PC-3 (cell line): ENCODE measurements around the gene SHMT1. TPM values are rescaled to one million over a fixed set of nuclear protein-coding genes. Genes with fewer than 3 reads are reported as not detected.

Experiments
- ATAC-seq: fragments of 200-7000 bp; cut with Tn5 transposase; 2 replicates; pipeline ENCODE4 v1.9.1; 2020; ENCODE audit warnings: mild to moderate bottlenecking, moderate library complexity
- BruUV-seq: library from RNA; stranded (reverse); fragments of 400-500 nt; replicated peaks from 2 replicates; lab custom pipeline; 2021; lab: Mats Ljungman, UMichigan
- CTCF ChIA-PET: fragments of 300-600 bp; sonication (Branson Sonifier 250); formaldehyde crosslinking; loops from one replicate; lab custom pipeline; 2022; ENCODE audit warnings: antibody characterized with exemption; lab: Charles Lee
- POLR2A ChIA-PET: fragments of 300-600 bp; sonication (Branson Sonifier 250); formaldehyde crosslinking; loops from one replicate; lab custom pipeline; 2022; ENCODE audit warnings: antibody characterized with exemption; ENCODE audit not compliant: unreplicated experiment; lab: Charles Lee
- DNase-seq: peaks from one replicate; pipeline ENCODE4 v3.0.0-alpha.2; 2015
- H2AFZ ChIP-seq: fragments of 300-600 bp; sonication (generic); 2 replicates; pipeline ENCODE4 v1.6.0; 2016; ENCODE audit warnings: antibody characterized with exemption, low read length
- H3F3A ChIP-seq: fragments of 300-600 bp; sonication (generic); one replicate; pipeline ENCODE4 v1.6.0; 2017; ENCODE audit warnings: antibody characterized with exemption, low read length, control low read depth, mild to moderate bottlenecking; ENCODE audit not compliant: unreplicated experiment
- H3K27ac ChIP-seq: fragments of 300-600 bp; sonication (generic); 2 replicates; pipeline ENCODE4 v1.5.1; 2016; ENCODE audit warnings: mild to moderate bottlenecking, low read length
- H3K27me3 ChIP-seq: fragments of 300-600 bp; sonication (generic); 2 replicates; pipeline ENCODE4 v1.6.1; 2016; ENCODE audit warnings: low read length, mixed read lengths
- H3K36me3 ChIP-seq: fragments of 300-600 bp; sonication (generic); 2 replicates; pipeline ENCODE4 v1.6.1; 2016; ENCODE audit warnings: low read depth, mixed run types, low read length, mixed read lengths
- H3K4me1 ChIP-seq: fragments of 300-600 bp; sonication (generic); 2 replicates; pipeline ENCODE4 v1.5.1; 2016; ENCODE audit warnings: low read length; ENCODE audit not compliant: insufficient read depth
- H3K4me2 ChIP-seq: fragments of 300-600 bp; sonication (generic); 2 replicates; pipeline ENCODE4 v1.6.0; 2016; ENCODE audit warnings: low read length
- H3K4me3 ChIP-seq: fragments of 300-600 bp; sonication (generic); 2 replicates; pipeline ENCODE4 v1.5.1; 2016; ENCODE audit warnings: mild to moderate bottlenecking, low read length, mixed read lengths
- H3K79me2 ChIP-seq: fragments of 300-600 bp; sonication (generic); 2 replicates; pipeline ENCODE4 v1.6.1; 2017; ENCODE audit warnings: low read length, mixed read lengths
- H3K9ac ChIP-seq: fragments of 300-600 bp; sonication (generic); 2 replicates; pipeline ENCODE4 v1.6.0; 2016; ENCODE audit warnings: mild to moderate bottlenecking, low read length
- H3K9me2 ChIP-seq: fragments of 300-600 bp; sonication (generic); replicated peaks from 2 replicates; pipeline ENCODE4 v1.6.1; 2016; ENCODE audit warnings: mixed run types, low read length, mixed read lengths
- H3K9me3 ChIP-seq: fragments of 300-600 bp; sonication (generic); 2 replicates; pipeline ENCODE4 v1.6.1; 2016; ENCODE audit warnings: low read length, mixed read lengths
- H4K20me1 ChIP-seq: fragments of 300-600 bp; sonication (generic); 2 replicates; pipeline ENCODE4 v1.6.1; 2016; ENCODE audit warnings: low read length, mixed read lengths
- CTCF ChIP-seq: fragments of 300-600 bp; sonication (generic); conservative IDR thresholded peaks from 2 replicates; pipeline ENCODE4 v1.5.1; 2017; ENCODE audit warnings: antibody characterized with exemption, low read depth, mild to moderate bottlenecking, low read length
- EZH2 ChIP-seq: fragments of 300-600 bp; sonication (generic); IDR thresholded peaks from one replicate; pipeline ENCODE4 v1.6.1; 2017; ENCODE audit warnings: antibody characterized with exemption, mild to moderate bottlenecking, low read length; ENCODE audit not compliant: unreplicated experiment
- EZH2phosphoT487 ChIP-seq: fragments of 300-600 bp; sonication (generic); IDR thresholded peaks from 2 replicates; pipeline ENCODE4 v1.6.1; 2018; ENCODE audit warnings: mild to moderate bottlenecking, antibody characterized with exemption, low read length, borderline replicate concordance
- intact Hi-C: fragments of 100-400 bp; cut with micrococcal nuclease; formaldehyde crosslinking; loops from 2 replicates; pipeline ENCODE4 v1.9.0; 2023
- total RNA-seq: library from RNA; depleted of rRNA; stranded (reverse); fragments of >200 nt; gene quantifications from 2 replicates; pipeline ENCODE4 v1.2.3, GENCODE V29; 2014

Gene SHMT1
- total RNA-seq, 1 experiment from 2014 or later, result 61.5 TPM

GRCh38 chr17:18381158-18381952 is 18.0 kb upstream of the SHMT1 start:
- Histone ChIP-seq H3K4me1 (peaks cover 12% of the 10 kb centered on the region), H2AFZ (no peak overlapping the region), H3K27me3 (no peaks in the 10 kb centered on the region), H3K36me3 (no peaks in the 10 kb centered on the region), H3K9me3 (no peaks in the 10 kb centered on the region), H3K4me2 (no peak overlapping the region), H4K20me1 (no peaks in the 10 kb centered on the region), H3K27ac (no peak overlapping the region), H3K9me2 (no peaks in the 10 kb centered on the region), H3K9ac (no peak overlapping the region), H3K4me3 (no peak overlapping the region), H3F3A (no peaks in the 10 kb centered on the region), H3K79me2 (no peaks in the 10 kb centered on the region)
- ChIA-PET POLR2A (no interaction called here), CTCF (no interaction called here)
- no peak for TF ChIP-seq EZH2phosphoT487
- TF ChIP-seq EZH2, result no peak
- TF ChIP-seq CTCF, result no peak
- intact Hi-C loops, result no loop called here
- BruUV-seq, result no TSS peak
- ATAC-seq (no peak), DNase-seq (no peak)

GRCh38 chr17:18380471-18381157 is 17.3 kb upstream of the SHMT1 start:
- Histone ChIP-seq H3K4me3 (no peak overlapping the region), H3K79me2 (no peaks in the 10 kb centered on the region), H3K36me3 (no peaks in the 10 kb centered on the region), H2AFZ (no peak overlapping the region), H3K9me3 (no peaks in the 10 kb centered on the region), H3K27me3 (no peaks in the 10 kb centered on the region), H3K4me2 (no peak overlapping the region), H3K4me1 (peaks cover 12% of the 10 kb centered on the region), H3K9ac (no peak overlapping the region), H3K9me2 (no peaks in the 10 kb centered on the region), H3F3A (no peaks in the 10 kb centered on the region), H4K20me1 (no peaks in the 10 kb centered on the region), H3K27ac (no peak overlapping the region)
- BruUV-seq, result no TSS peak
- ATAC-seq (no peak), DNase-seq (no peak)
- ChIA-PET CTCF (no interaction called here), POLR2A (no interaction called here)
- no peak for TF ChIP-seq EZH2
- no peak for TF ChIP-seq EZH2phosphoT487
- TF ChIP-seq CTCF, result no peak
- intact Hi-C loops, result no loop called here
